LNCaP clone FGC (cell line): ENCODE data around the gene SMARCA2.

Source experiments
- DNase-seq: peaks from one replicate; pipeline ENCODE4 v3.0.0-alpha.2; 2011; ENCODE audit warnings: low read depth
- H3K4me3 ChIP-seq: 2 replicates; pipeline ENCODE4 v1.5.1; 2011; ENCODE audit warnings: mild to moderate bottlenecking, low read depth, low read length, control low read depth
- TF ChIP-seq, protein P1 (sequence below): IDR thresholded peaks from 2 replicates; pipeline ENCODE4 v1.5.1; 2012; ENCODE audit warnings: mild to moderate bottlenecking; ENCODE audit not compliant: control insufficient read depth, insufficient read depth; ENCODE audit errors: extremely low read depth

The SMARCA2 gene

DNA sequence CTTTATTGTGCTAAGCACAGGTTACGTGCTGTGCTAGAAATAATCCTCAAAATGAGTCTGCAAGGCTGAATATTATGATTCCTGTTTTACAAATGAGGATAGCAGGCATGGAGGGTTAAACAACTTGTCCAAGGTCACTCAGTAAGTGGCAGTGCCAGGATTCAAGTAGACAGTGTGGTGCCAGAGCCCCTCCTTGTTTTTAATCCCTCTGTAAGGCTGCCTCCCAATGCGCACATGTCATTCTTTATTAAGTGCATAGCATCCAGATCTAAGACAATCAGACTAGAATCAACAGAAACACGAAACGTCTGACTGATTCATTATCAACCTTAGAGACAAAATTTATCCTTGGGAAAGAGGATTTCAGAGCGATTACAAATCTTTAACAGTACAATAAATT is 199.6 kb downstream of the SMARCA2 start:
- TF ChIP-seq, protein P1, sequence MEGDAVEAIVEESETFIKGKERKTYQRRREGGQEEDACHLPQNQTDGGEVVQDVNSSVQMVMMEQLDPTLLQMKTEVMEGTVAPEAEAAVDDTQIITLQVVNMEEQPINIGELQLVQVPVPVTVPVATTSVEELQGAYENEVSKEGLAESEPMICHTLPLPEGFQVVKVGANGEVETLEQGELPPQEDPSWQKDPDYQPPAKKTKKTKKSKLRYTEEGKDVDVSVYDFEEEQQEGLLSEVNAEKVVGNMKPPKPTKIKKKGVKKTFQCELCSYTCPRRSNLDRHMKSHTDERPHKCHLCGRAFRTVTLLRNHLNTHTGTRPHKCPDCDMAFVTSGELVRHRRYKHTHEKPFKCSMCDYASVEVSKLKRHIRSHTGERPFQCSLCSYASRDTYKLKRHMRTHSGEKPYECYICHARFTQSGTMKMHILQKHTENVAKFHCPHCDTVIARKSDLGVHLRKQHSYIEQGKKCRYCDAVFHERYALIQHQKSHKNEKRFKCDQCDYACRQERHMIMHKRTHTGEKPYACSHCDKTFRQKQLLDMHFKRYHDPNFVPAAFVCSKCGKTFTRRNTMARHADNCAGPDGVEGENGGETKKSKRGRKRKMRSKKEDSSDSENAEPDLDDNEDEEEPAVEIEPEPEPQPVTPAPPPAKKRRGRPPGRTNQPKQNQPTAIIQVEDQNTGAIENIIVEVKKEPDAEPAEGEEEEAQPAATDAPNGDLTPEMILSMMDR: no peak
- DNase-seq: no peak
- no peak overlapping the region for H3K4me3 ChIP-seq

DNA sequence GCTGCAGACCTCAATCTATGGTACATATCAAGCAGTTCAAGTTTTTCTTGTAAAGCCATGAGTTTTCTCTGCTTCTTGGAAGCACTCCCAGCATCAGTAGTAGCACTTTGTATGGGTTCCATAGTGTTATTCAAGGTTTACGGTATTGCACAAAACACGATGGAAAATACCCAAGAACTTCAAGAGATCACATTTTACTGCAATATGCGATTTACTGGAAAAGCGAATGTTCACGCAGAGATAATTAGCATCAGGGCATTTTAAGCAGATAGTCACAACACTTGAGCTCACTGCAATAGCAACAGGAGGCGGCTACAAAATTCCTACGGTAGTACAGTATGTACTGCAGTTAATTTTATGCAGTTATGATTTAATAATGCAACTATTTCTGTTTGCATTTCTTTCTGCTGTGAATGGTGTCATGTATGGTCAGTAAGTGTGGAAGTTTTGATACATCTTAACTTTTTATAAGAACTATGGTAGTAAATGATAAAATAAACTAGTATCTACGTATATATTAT is 200.8 kb downstream of the SMARCA2 start:
- no peak overlapping the region for H3K4me3 ChIP-seq
- TF ChIP-seq, protein P1: no peak
- DNase-seq: no peak

DNA sequence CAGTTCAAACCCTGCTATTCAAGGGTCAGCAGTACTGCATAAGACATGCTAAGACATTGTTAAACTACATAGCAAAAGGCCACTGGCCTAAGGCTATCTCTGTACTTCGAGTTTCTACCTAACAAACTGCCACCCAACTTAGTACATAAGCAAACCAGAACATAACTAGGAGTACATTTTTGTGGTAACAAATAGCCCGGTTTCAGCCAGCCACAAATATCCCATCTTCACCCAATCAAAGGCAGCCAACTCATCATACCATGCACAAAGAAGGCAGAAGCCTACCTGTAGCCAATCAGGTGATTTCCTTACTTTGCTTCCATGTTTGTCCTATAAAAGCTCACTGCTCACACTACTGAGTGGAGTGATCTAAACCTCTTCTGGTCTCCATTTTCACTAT is 201.4 kb downstream of the SMARCA2 start:
- H3K4me3 ChIP-seq: no peak overlapping the region
- TF ChIP-seq, protein P1: no peak
- DNase-seq: no peak

DNA sequence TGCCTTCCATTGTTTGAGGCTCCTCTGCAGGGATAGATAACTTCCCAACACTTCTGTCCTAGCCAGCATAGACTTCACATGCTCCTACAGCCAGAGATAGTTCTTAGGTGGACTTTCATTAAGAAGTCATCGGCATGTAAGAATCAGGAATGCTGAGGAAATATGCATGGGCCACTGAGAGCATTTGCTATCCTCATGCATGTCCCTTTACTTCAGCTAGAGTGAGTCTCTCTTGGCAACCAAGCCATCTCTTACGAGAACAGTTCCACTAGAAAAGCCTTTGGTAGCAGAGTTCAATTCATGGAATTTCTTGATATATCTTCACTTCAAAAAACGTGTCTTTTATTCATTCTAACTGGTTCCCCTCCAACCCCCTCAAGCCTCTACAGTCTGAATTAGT is 202.4 kb downstream of the SMARCA2 start:
- no peak overlapping the region for H3K4me3 ChIP-seq
- TF ChIP-seq, protein P1: no peak
- no peak for DNase-seq

DNA sequence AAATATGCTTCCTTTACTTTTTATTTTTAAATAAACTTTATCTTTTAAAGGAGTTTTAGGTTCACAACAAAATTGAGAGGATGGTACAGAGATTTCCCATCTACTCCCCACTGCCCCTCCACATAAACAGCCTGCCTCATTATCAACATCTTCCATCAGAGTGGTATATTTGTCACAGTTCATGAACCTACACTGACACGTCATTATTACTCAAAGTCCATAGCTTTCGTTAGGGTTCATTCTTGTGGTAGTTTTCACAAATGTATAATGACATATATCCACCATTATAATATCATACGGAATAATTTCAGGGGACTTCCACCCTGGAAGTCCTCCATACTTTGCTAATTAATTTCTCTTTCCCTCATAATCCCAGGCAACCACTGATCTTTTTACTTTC is 204.9 kb downstream of the SMARCA2 start:
- H3K4me3 ChIP-seq: no peak overlapping the region
- no peak for DNase-seq
- TF ChIP-seq, protein P1: no peak

DNA sequence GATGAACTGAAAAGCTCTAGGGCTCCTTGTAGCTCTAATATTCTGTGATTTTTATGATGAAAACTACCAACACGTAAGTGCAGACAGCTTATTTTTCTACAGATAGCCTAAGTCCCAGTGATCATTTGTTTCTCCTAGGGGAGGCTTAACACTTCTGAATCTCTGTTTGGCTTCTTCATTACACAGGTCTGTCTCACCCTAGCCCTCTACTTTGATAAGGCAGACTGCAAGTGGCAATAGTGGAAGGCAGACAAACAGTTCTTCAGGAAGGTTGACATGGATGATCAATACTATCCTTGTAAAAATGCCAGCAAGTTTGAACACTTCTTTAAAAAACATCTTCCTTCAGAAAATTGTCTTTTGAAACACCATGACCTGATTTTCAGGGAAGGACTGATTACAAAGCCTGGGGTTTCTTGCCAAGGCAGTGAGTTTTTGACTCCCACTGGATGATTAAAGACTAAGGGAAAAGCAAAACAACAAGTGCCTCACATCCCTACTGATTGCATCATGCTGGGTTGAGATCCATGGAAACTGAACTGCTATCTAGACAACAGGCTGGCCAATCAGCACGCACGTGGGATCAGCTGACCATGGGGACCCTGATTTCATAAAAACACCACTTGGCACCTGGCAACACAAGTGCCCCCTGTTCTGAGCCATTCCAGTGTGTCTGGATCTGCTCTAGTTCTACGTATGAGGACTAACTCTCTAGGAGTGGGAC is 212.2 kb downstream of the SMARCA2 start:
- no peak for DNase-seq

More for the DNA sequence above, 212.2 kb downstream of the SMARCA2 start:
- H3K4me3 ChIP-seq: no peak overlapping the region
- TF ChIP-seq, protein P1: no peak
